Sciatic nerve (tissue), 2 donors: Measurements from ENCODE around the gene LRRN2. TPM values are rescaled to one million over a fixed set of nuclear protein-coding genes. Genes with fewer than 3 reads are reported as not detected.
"Not testable (repeated sequence)": the region's sequence is repeated elsewhere in the genome, so short reads cannot be mapped to it uniquely, and the experiment has no call there.

Experiments used
- ATAC-seq: fragments of 200-7000 bp; cut with Tn5 transposase; one replicate; pipeline ENCODE4 v1.9.1; 2020; ENCODE audit warnings: mild to moderate bottlenecking, moderate library complexity
- DNase-seq: peaks from one replicate; pipeline ENCODE4 v3.0.0-alpha.2; 2020; ENCODE audit warnings: low spot score
- intact Hi-C: fragments of 100-400 bp; cut with DNase I; formaldehyde crosslinking; loops from one replicate; pipeline ENCODE4 v1.14.2; 2022
- total RNA-seq: library from RNA; stranded (reverse); fragmentation: NEBNext Ultra II Directional; extraction: Animal tissue kit (Norgen Biotek cat#: 25700); gene quantifications from one replicate; pipeline ENCODE4 v1.2.1, GENCODE V29; 2021
- donor health status: DM: no; HTN: no; CAD: no.
- donor health status: DM: no; HTN: no; CAD: no.

Gene LRRN2
- total RNA-seq, 1 donor from 2014 or later: 12.0 TPM

- intact Hi-C loops: no loop called here
- DNase-seq: no peak
- no peak for ATAC-seq
These were observed 12.4 kb upstream of the LRRN2 start for GRCh38 chr1:204697893-204698292.

- ATAC-seq (no peak), DNase-seq (no peak)
- intact Hi-C loops: no loop called here
These were observed 11.1 kb upstream of the LRRN2 start for GRCh38 chr1:204696606-204697005.

- intact Hi-C loops: no loop called here
- ATAC-seq: no peak
- no peak for DNase-seq
These were observed 10.2 kb upstream of the LRRN2 start for GRCh38 chr1:204695692-204696091.

GRCh38 chr1:204694145-204694544, 8.6 kb upstream of the LRRN2 start:
- no peak for ATAC-seq
- intact Hi-C loops: no loop called here
- DNase-seq: no peak

- no peak for DNase-seq
- intact Hi-C loops: no loop called here
- ATAC-seq: peak; percentile 92
These were observed 7.4 kb upstream of the LRRN2 start for GRCh38 chr1:204692841-204693356.

- ATAC-seq (no peak), DNase-seq (no peak)
- intact Hi-C loops: no loop called here
These were observed 6.8 kb upstream of the LRRN2 start for GRCh38 chr1:204692325-204692840.

GRCh38 chr1:204691328-204691730, 5.8 kb upstream of the LRRN2 start:
- ATAC-seq, intact Hi-C loops, DNase-seq: not testable (repeated sequence)

- intact Hi-C loops: no loop called here
- DNase-seq (no peak), ATAC-seq (no peak)
These were observed 3.2 kb upstream of the LRRN2 start for GRCh38 chr1:204688776-204689175.

GRCh38 chr1:204688007-204688406, 2.5 kb upstream of the LRRN2 start:
- intact Hi-C loops: no loop called here
- DNase-seq (no peak), ATAC-seq (no peak)

- intact Hi-C loops: no loop called here
- DNase-seq (no peak), ATAC-seq (peak; percentile 52)
These were observed 835 bp downstream of the LRRN2 start for GRCh38 chr1:204684571-204685235.

GRCh38 chr1:204684206-204684570, 1.4 kb downstream of the LRRN2 start:
- DNase-seq (no peak), ATAC-seq (peak; percentile 26)
- intact Hi-C loops: no loop called here

GRCh38 chr1:204683284-204684205, 2.0 kb downstream of the LRRN2 start:
- intact Hi-C loops: no loop called here
- no peak for ATAC-seq
- no peak for DNase-seq

- ATAC-seq (no peak), DNase-seq (no peak)
- intact Hi-C loops: no loop called here
These were observed 5.1 kb downstream of the LRRN2 start for GRCh38 chr1:204680461-204680860.

GRCh38 chr1:204680051-204680450, 5.5 kb downstream of the LRRN2 start:
- intact Hi-C loops: no loop called here
- ATAC-seq (no peak), DNase-seq (no peak)

GRCh38 chr1:204678721-204679475, 6.6 kb downstream of the LRRN2 start:
- ATAC-seq (no peak), DNase-seq (no peak)
- intact Hi-C loops: no loop called here

GRCh38 chr1:204677864-204678263, 7.7 kb downstream of the LRRN2 start:
- ATAC-seq: no peak
- intact Hi-C loops: no loop called here
- DNase-seq: no peak

GRCh38 chr1:204676043-204676442, 9.5 kb downstream of the LRRN2 start:
- ATAC-seq (no peak), DNase-seq (no peak)
- intact Hi-C loops: no loop called here

- ATAC-seq: no peak
- DNase-seq: no peak
- intact Hi-C loops: no loop called here
These were observed 11.5 kb downstream of the LRRN2 start for GRCh38 chr1:204673909-204674649.

- intact Hi-C loops: no loop called here
- no peak for ATAC-seq
- DNase-seq: no peak
These were observed 12.3 kb downstream of the LRRN2 start for GRCh38 chr1:204673209-204673608.
